ENCODE results near the gene TMEM106B. TPM values are rescaled to one million over a fixed set of nuclear protein-coding genes. Genes with fewer than 3 reads are reported as not detected.

TMEM106B gene
- total and polyA plus RNA-seq, 2 of the 4 experiments (the other 2 are of a cell fraction), result 24.7 to 59.5 TPM

GRCh38 chr7:12194426-12194825 is 16.7 kb upstream of the TMEM106B start:
- Histone ChIP-seq H3K27ac (ENCODE audit: insufficient read depth, low read length) (no peak overlapping the region), H3K4me3 (ENCODE audit: insufficient read depth, low read depth, low read length) (no peak overlapping the region), H2AK9ac (replicated peaks; ENCODE audit: low read depth, low read length, poor library complexity) (no peak overlapping the region), H3K4me2 (ENCODE audit: low read depth, low read length) (no peak overlapping the region), H2BK15ac (ENCODE audit: low read depth, low read length) (no peak overlapping the region), H2AK5ac (ENCODE audit: low read depth, low read length) (no peak overlapping the region), H3K9ac (ENCODE audit: low read depth, low read length) (no peak overlapping the region), H4K91ac (ENCODE audit: insufficient read depth, low read depth, low read length) (no peak overlapping the region), H3K14ac (replicated peaks; ENCODE audit: low read depth, low read length) (no peak overlapping the region), H4K5ac (ENCODE audit: low read depth, low read length) (no peak overlapping the region), H3K4ac (ENCODE audit: low read depth, low read length) (no peak overlapping the region), H4K8ac (ENCODE audit: low read depth in 2 of 2, low read length in 2 of 2) (no peak overlapping the region), H3K9me3 (ENCODE audit: control insufficient read depth, insufficient read depth, low read length) (no peaks in the 10 kb centered on the region), H4K20me1 (ENCODE audit: insufficient read depth, low read length) (no peaks in the 10 kb centered on the region), H2BK5ac (ENCODE audit: low read depth, low read length, poor library complexity, severe bottlenecking) (no peak overlapping the region), H3K4me1 (ENCODE audit: control insufficient read depth, insufficient read depth, low read length) (no peaks in the 10 kb centered on the region), H2BK20ac (ENCODE audit: low read depth, low read length) (no peak overlapping the region), H3K56ac (ENCODE audit: extremely low read depth, insufficient read depth, low read length) (no peak overlapping the region), H3K23ac (ENCODE audit: low read depth, low read length) (no peak overlapping the region), H3K9me1 (ENCODE audit: insufficient read depth, low read length) (no peaks in the 10 kb centered on the region), H3K36me3 (ENCODE audit: control insufficient read depth, insufficient read depth, low read length) (no peaks in the 10 kb centered on the region), H2BK120ac (ENCODE audit: low read depth, low read length) (no peak overlapping the region), H3K27me3 (ENCODE audit: control insufficient read depth, insufficient read depth, low read length) (no peaks in the 10 kb centered on the region; the same call in 1 of the 2 replicates), H3K79me1 (ENCODE audit: low read depth in 1 of 2, low read length in 2 of 2) (no peaks in the 10 kb centered on the region), H3K18ac (ENCODE audit: low read depth, low read length) (no peak overlapping the region), H2AFZ (replicated peaks; ENCODE audit: low read length, poor library complexity) (no peak overlapping the region)
- ChIA-PET CTCF (no interaction called here), POLR2A (ENCODE audit: unreplicated experiment) (no interaction called here)
- BruUV-seq (replicated peaks), result no TSS peak
- in situ Hi-C loops (cut with MboI; ENCODE audit: low sequenced_read_pairs) (no loop called here), intact Hi-C loops (cut with micrococcal nuclease) (no loop called here), dilution Hi-C loops (cut with HindIII; ENCODE audit: low sequenced_read_pairs, unreplicated experiment) (no loop called here)
- TF ChIP-seq RFX5 (IDR thresholded peaks at IDR 0.05; ENCODE audit: low read depth, low read length), result no peak
- no peak for ATAC-seq (ENCODE audit: low read depth)
- no peak for DNase-seq

Data from IMR-90 (cell line).